ENCODE measurements around the gene SUN2. TPM values are rescaled to one million over a fixed set of nuclear protein-coding genes. Genes with fewer than 3 reads are reported as not detected.

SUN2 gene
- total and polyA plus RNA-seq, 11 donors, result 41.3 to 405 (median 125) TPM

- H3K27me3 ChIP-seq, result no peaks in the 10 kb centered on the region
- intact Hi-C loops (cut with DNase I), result loop anchor here in 2 of 10 donors (5.0 to 10.0 kb wide), 2 partner anchors 51 to 74 kb away; partner anchors contain the start of gene NPTXR (in 1 of the 2)
- no peak for DNase-seq
- ATAC-seq, result no peak
- peak overlapping the region; percentile 76 to 93 (median 85) for H3K27ac ChIP-seq
- H3K4me1 ChIP-seq, result peaks cover 0 to 32% (median 22%) of the 10 kb centered on the region in 12 donors
- no peaks in the 10 kb centered on the region for H3K9me3 ChIP-seq
- WGBS, 4 donors, result 17 to 21% (median 18%) methylated on average over 9 of the region's 9 CpGs
- H3K36me3 ChIP-seq, result peaks cover 0 to 18% (median 10%) of the 10 kb centered on the region in 9 donors
- H3K4me3 ChIP-seq, result peak overlapping the region; percentile 64 to 94 (median 86)
- TF ChIP-seq CTCF (IDR thresholded peaks at IDR 0.05), result no peak
- TF ChIP-seq POLR2A (IDR thresholded peaks at IDR 0.05), result no peak
Measured at GRCh38 chr22:38793317-38793716, 37.5 kb upstream of the SUN2 start.

- intact Hi-C loops (cut with DNase I), result loop anchor here in 2 of 10 donors (5.0 to 10.0 kb wide), 2 partner anchors 52 to 74 kb away; partner anchors contain the start of gene NPTXR (in 1 of the 2)
- no peak for DNase-seq
- ATAC-seq, result no peak
- Histone ChIP-seq H3K9me3 (no peaks in the 10 kb centered on the region), H3K27me3 (no peaks in the 10 kb centered on the region), H3K27ac (peak overlapping the region in 10 of 12 donors; percentile 79 to 93 (median 86)), H3K4me1 (peaks cover 3 to 36% (median 27%) of the 10 kb centered on the region in 12 donors), H3K36me3 (peaks cover 0 to 18% (median 10%) of the 10 kb centered on the region in 9 donors), H3K4me3 (peak overlapping the region in 9 of 12 donors; percentile 65 to 94 (median 88))
- 60 to 65% (median 63%) methylated on average over 4 of the region's 4 CpGs for WGBS, 4 donors
- no peak for TF ChIP-seq CTCF (IDR thresholded peaks at IDR 0.05)
- no peak for TF ChIP-seq POLR2A (IDR thresholded peaks at IDR 0.05)
Measured at GRCh38 chr22:38792833-38793232, 37.0 kb upstream of the SUN2 start.

- peak overlapping the region in 11 of 12 donors; percentile 74 to 92 (median 82) for H3K27ac ChIP-seq
- H3K36me3 ChIP-seq, result peaks cover 0 to 18% (median 10%) of the 10 kb centered on the region in 9 donors
- intact Hi-C loops (cut with DNase I), result loop anchor here in 3 of 10 donors (5.0 to 10.0 kb wide), 3 partner anchors 55 to 135 kb away; partner anchors contain the start of gene NPTXR (in 2 of the 3)
- H3K27me3 ChIP-seq, result no peaks in the 10 kb centered on the region
- no peak overlapping the region for H3K4me3 ChIP-seq
- peaks cover 4 to 63% (median 44%) of the 10 kb centered on the region in 12 donors for H3K4me1 ChIP-seq
- DNase-seq, result no peak
- TF ChIP-seq POLR2A (IDR thresholded peaks at IDR 0.05) (no peak), CTCF (IDR thresholded peaks at IDR 0.05) (no peak)
- 75 to 96% (median 92%) methylated on average over 4 of the region's 4 CpGs for WGBS, 4 donors
- ATAC-seq, result no peak
- no peaks in the 10 kb centered on the region for H3K9me3 ChIP-seq
Measured at GRCh38 chr22:38789606-38790005, 33.8 kb upstream of the SUN2 start.

GRCh38 chr22:38788846-38789245 lies 33.0 kb upstream of the SUN2 start:
- TF ChIP-seq POLR2A (IDR thresholded peaks at IDR 0.05) (peak in 1 of 2 donors; percentile 1), CTCF (IDR thresholded peaks at IDR 0.05) (no peak)
- Histone ChIP-seq H3K27ac (peak overlapping the region; percentile 69 to 92 (median 82)), H3K36me3 (peaks cover 0 to 18% (median 10%) of the 10 kb centered on the region in 9 donors), H3K27me3 (no peaks in the 10 kb centered on the region), H3K4me1 (peaks cover 4 to 64% (median 41%) of the 10 kb centered on the region in 12 donors), H3K9me3 (no peaks in the 10 kb centered on the region), H3K4me3 (no peak overlapping the region)
- ATAC-seq, result peak in 1 of 4 donors; percentile 3
- DNase-seq, result no peak
- intact Hi-C loops (cut with DNase I), result loop anchor here in 2 of 10 donors (10.0 kb wide), 2 partner anchors 56 to 136 kb away; partner anchors contain the start of gene NPTXR (in 1 of the 2)
- WGBS, 4 donors, result 38 to 47% (median 41%) methylated on average over 6 of the region's 6 CpGs
